ENCODE data around the gene ARSG.
"Not testable (repeated sequence)": the region's sequence is repeated elsewhere in the genome, so short reads cannot be mapped to it uniquely, and the experiment has no call there.

The ARSG gene

DNA sequence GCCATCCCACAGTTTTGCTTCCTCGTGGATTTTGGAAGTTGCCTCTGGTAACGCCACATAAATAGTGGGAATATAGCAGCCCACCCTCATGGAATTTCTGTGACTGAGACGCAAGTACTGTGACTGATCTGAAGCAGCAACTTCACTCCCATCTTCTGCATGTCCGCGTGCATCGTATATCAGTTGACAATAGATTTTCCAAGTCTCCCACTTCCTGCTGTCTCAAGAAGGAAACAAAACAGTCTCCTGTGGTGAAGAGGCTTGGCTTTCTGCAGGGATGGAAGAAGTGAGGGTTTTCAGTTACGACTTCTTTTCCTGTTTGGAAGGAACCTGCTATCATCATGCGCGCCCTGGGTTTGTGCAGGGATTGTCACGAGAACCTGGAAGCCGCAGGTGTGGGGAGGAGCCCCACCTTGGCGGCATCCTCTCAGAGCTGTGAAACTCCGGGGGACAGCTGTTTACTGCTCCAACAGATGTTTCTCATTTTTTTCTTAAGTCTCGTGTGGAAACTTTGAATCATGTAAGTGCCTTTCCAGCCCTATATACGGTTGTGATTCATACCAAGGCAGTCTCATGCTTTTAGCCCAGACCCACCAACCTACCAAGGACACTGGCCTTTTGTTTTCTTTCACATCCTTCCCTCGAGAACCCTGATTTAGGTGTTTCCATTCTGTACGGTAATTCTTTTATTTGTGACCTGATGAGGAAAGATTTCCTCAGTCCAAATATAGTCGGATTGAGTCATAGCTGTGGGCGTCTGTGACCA, 108.5 kb downstream of the ARSG start:
- no peak for DNase-seq

DNA sequence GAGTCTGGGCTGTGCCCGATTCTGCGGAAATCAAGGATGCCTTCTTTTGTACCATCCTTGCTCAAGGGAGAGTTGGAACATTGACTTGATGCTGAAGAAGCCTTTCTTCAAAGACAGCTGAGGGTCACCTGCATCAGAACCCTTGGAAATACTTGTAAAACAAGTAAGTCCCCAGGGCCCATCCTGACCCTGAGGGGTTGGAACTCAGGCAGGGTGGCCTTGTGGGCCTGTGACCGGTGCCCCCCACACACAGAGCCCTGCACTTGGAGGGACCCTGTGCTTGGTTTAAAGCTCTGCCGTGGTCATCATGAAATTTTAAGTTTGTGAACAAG, 109.1 kb downstream of the ARSG start:
- DNase-seq = no peak

DNA sequence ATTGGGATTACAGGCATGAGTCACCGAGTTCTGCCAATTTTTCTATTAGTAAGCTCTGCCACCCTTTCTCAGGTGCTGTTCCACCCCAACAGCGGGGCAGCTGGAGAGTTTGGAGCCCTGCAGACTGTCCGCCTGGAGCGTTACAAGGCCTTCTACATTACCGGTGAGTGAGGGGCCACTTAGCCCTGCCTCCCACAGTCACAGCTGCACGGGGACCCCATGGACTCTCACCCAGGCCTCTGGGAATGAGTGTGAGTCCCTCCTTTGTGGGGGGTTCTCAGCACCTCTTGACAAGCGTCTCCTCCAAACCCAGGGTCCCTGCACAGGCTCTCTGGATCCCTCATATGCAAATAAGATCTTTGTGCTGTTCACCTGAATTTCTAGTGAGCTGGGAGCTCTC, 110.0 kb downstream of the ARSG start:
- no peak for DNase-seq

DNA sequence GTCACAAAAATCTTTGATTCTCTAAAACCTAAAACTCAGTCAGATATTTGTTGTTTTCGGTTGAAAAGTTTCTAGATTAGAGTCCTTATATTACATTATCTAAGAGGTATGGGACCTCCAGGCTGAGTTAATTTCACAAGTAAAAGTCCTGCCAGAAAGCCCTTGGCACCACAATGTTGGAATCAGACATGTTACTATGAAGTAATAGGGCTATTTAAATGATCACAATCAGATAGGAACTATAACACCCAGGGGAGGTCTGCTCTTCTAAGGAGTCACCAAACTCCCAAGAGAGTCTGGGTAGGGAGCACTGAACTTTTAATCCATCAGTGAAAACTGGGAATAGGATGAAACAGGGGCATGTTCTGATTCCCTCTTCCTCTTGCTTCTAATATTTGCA, 111.8 kb downstream of the ARSG start:
- no peak for DNase-seq

DNA sequence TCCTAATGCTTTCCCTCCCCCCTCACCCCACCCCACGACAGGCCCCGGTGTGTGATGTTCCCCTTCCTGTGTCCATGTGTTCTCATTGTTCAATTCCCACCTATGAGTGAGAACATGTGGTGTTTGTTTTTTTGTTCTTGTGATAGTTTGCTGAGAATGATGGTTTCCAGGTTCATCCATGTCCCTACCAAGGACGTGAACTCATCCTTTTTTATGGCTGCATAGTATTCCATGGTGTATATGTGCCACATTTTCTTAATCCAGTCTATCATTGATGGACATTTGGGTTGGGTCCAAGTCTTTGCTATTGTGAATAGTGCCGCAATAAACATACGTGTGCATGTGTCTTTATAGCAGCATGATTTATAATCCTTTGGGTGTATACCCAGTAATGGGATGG, 112.5 kb downstream of the ARSG start:
- DNase-seq = not testable (repeated sequence)

DNA sequence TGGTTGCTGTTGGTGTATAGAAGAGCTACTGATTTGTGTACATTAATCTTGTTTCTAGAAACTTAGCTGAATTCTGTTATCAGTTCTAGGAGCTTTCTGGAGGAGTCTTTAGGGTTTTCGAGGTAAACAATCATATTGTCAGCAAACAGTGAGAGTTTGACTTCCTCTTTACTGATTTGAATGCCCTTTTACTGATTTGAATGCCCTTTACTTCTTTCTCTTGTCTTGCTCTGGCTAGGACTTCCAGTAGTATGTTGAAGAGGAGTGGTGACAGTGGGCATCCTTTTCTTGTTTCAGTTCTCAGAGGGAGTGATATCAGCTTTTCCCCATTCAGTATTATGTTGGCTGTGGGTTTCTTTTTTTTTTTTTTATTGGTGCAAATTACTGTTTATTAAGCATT, 116.4 kb downstream of the ARSG start:
- DNase-seq = not testable (repeated sequence)

DNA sequence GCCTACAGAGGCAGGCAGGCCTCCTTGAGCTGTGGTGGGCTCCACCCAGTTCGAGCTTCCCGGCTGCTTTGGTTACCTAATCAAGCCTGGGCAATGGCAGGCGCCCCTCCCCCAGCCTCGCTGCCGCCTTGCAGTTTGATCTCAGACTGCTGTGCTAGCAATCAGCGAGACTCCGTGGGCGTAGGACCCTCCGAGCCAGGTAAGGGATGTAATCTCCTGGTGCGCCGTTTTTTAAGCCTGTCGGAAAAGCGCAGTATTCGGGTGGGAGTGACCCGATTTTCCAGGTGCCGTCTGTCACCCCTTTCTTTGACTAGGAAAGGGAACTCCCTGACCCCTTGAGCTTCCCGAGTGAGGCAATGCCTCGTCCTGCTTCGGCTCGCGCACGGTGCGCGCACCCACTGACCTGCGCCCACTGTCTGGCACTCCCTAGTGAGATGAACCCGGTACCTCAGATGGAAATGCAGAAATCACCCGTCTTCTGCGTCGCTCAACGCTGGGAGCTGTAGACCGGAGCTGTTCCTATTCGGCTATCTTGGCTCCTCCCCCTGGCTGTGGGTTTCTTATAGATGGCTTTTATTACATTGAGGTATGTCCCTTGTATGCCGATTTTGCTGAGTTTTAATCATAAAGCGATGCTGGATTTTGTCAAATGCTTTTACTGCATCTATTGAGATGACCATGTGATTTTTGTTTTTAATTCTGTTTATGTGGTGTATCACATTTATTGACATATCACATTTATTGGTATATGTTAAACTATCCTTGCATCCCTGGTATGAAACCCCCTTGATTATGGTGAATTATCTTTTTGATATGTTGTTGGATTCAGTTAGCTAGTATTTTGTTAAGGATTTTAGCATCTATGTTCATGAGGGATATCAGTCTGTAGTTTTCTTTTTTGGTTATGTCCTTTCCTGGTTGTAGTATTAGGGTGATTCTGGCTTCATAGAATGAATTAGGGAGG, 122.6 kb downstream of the ARSG start:
- DNase-seq = not testable (repeated sequence)

DNA sequence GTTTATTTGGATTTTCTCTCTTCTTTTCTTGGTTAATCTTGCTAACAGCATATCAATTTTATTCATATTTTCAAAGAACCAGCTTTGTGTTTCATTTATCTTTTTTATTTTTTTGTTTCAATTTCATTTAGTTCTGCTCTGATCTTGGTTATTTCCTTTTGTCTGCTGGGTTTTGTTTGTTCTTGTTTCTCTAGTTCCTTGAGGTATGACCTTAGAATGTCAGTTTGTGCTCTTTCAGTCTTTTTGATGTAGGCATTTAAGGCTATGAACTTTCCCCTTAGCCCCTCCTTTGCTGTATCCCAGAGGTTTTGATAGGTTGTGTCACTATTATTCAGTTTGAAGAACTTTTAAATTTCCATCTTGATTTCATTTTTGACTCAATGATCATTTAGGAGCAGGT, 123.6 kb downstream of the ARSG start:
- not testable (repeated sequence) for DNase-seq

DNA sequence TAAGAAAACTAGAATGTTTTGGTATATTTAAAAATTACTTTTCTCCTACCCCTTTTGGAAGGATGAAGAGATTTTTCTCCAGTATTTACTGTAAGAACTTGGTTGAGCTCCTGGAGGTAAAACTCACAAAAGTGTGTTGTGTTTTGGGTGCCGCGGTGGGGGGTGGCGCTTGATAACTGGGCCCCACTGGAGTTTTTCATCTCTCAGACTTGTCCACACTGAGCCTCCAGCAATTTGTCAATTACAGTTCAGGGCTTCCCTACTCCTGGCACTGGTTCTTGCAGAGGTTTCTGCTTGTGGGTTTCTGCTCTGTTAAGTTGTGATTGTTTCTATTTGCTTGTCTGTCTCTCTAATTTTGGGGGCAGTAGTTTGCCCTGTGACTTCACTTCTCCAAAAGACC, 126.0 kb downstream of the ARSG start:
- no peak for DNase-seq

DNA sequence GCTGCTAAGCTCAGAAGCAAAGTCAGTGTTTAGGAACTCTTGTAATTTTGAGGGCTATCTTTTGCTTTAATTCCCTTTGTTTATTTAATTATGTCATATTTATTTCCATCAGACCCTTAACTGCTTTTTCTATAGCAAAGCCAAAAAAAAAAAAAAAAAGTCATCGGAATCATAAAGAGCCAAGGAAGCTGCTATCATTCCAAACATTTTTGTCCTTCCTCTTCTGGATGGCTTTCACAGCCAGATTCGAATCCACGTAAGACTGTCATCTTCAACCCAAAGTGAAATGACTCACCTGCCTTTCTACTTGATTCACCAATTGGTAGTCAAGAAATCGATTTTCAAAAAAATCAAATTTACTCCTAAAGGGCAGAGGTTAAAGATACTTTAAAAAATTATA, 127.6 kb downstream of the ARSG start:
- DNase-seq = no peak

DNA sequence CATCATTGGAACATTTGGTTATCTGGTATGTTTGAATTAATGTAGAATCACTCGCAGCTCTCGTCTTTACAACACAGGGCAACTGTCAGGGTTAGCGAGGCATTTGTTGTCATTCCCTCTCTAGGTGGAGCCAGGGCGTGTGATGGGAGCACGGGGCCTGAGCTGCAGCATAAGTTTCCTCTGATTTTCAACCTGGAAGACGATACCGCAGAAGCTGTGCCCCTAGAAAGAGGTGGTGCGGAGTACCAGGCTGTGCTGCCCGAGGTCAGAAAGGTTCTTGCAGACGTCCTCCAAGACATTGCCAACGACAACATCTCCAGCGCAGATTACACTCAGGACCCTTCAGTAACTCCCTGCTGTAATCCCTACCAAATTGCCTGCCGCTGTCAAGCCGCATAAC, 128.8 kb downstream of the ARSG start:
- DNase-seq = no peak

DNA sequence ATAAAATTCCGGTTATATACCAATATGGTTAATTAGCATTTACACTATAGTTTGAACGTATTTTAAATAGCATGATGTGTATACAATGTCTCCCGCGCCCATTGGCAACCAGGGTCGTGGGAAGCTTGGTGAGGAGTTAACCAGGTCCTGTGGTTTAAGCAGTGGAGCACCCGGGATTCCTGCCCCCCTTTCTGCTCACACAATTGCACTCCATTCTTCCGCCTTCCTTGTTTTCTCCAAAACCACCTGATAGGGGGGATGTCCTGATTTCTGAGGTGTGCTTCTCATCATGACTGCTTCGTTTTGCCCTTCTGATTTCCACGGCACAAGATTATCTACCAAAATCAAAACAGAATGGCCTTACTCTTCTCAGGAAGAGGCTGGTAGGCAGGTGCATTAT, 130.2 kb downstream of the ARSG start:
- DNase-seq = no peak

DNA sequence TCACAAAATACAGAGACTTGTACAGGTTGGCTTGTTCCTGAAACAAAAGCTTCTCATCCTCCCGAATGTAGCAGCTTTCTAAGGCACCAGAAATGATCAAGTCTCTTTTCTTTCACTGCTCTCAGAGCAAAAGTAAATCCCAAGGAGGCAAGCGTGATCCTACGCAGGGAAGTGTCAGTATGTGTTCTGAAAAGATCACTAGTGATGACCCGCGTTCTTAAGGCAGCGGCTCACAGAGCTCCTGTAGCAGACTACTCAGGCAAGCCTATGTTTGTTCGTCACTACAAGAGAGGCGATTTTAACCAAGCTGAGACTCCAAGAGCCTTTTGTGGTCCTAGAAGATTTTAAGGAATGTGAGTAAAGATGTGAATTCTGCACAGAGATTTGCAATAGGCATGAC, 131.5 kb downstream of the ARSG start:
- DNase-seq = no peak

DNA sequence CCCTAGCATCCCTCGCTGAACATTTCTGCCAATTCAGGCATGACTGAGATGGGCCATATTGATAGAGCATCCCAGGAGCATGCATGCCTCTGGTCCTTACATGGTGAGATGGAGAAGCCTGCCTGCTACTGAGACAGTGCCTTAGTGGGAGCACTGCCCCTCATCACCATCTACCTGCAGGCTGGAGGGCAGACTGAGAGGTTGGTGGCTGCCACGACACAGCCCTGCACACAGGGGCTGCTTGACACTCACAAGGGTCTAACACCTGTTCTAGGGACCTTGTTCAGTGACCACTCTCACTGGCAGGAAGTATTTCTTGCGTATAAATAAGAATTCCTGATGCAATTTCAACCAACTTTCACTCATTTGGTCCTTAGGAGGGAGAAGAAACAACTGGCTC, 132.0 kb downstream of the ARSG start:
- no peak for DNase-seq

DNA sequence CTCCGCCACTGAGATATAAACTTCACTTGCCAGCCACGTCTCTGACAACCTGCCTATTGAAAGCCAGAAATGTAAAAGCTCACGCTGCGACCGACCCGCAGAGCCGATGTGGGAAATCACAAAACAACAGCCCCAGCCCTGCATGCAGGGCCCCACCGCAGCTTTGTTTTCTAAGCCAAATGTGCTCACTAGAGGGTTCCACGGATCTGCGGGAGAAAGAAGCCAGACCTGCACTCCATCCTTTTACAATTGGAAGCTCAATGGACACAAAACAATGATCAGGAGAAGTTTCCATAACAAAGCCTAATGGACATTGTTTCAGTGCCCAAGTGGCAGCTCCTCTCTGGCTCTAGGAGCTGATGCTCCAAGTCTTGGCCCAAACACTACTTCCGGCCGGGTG, 132.9 kb downstream of the ARSG start:
- no peak for DNase-seq

DNA sequence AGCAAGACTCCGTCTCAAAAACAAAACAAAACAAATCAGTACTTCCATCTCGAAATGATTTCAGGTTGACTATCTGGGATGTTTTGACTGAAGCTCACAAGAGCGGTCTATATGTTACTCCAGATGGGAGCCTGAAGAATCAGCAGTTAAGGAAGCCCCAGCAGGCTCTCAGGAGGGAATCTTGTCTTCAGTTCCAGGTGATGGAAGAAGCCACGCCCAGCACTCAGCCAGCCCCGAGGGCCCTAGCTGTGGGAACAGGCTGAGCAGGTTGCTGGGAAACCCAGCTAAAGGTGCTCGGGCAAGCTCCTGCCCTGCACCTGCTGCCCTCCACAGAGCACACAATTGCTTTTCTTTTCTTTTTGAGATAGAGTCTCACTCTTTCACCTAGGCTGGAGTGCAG, 133.6 kb downstream of the ARSG start:
- DNase-seq = peak; percentile 71 to 87

DNA sequence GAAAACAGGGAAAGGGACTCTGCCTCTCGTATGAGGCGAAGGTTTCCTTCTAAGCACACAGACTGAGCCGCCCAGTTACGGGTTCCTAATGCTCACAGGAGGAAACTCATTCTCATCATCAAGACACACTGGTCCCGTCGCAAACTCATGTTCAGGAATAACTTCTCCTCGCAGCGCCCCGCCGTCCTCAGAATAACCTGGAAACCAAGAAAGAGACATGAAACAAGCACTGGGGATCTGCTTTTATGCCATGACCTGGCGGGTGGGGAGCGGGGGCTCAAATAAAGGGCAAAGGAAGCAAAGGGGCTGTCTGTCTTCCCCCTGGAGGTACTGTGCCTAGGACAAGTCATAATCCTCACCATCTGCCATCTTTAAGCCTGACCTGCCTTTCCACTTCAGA, 134.7 kb downstream of the ARSG start:
- DNase-seq = no peak

DNA sequence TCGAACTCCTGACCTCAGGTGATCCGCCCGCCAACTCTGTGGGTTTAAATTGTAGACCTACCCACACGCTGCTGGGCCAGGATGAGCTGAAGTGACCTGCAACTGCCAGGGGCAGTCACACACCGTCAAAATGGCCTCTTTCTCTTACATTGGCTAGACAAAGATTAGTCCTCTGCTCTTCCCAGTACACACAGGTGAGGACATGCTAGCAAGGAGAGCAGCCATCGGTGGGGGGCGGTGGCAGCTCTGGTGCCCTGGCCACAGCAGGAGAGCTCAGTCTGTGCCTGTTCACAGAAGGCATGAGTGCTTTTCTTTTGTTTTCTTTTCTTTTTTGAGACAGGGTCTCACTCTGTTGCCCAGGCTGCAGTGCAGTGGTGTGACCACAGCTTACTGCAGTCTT, 136.3 kb downstream of the ARSG start:
- no peak for DNase-seq

DNA sequence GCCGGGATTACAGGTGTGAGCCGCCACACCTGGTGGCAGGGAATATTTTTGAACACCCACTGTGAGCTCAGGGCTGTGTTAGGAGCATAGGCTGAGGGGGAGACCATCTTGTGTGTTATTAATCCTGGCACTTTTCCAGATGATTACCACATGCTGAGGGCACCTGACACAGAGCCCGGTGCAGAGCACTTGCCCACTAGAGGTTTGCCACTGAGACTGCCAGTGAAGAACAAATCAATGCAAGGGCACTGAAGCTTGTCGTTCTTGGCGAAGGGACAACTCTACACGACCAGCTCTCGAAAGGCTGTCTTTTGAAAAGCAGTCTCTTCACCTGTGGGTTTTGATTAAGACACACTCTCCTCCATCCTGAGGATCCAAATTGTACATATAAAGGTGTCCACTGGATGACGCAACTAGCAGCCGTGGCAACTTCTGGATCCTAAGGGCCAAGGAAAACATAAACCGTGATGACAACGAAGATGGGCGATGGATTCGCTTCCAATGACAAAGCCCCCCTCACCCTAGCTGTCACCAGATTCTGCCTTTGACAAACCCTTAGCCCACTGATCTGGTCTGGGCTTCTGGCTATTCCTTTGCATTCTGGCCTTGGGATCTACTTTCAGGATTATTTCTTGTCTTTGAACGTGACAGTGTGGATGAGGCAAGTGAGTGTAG, 137.3 kb downstream of the ARSG start:
- no peak for DNase-seq

DNA sequence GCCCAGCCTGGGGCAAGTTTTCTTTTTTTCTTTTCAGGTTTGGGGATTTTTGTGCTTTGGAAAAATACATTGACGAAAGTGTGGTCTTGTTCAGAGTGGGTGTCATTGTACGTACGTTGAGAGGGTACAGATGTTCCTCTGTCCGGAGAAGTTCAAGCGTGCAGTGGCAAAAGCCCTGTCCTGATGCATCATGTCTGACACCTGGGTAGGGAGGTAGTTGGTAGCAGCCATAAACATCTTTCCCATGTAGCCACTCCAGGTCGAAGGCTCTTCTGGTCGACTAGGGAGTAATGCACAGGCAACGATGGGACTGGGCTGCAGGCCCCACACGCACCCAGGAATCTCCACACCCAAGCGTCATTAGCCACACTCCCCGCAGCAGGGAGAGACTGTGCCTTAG, 138.6 kb downstream of the ARSG start:
- no peak for DNase-seq

DNA sequence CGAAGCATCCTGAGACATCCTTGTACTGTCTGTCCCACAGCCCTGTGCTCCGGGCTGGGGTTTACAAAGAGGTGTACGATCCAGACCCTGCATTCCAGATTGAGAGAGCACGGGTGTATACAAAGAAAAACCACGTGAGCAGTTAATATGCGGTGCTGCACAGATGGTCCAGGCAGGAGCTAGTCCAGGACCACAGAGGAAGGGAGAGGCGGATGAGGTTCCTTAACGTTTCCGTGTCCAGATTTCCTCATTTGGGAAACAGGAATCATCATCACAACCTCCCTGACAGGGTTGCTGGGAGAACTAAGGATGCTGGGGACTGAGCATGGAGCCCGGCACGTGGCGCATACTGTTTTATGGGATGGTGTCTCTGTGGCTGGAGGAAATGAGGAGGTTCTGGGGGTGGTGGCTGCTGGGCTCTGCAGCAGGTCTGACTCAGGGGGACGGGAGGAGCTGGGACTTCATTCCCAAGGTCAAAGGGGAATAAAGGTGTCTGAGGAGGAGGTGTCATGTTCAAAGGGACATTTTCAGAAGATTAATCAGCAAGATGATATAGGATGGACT, 139.8 kb downstream of the ARSG start:
- DNase-seq = no peak

DNA sequence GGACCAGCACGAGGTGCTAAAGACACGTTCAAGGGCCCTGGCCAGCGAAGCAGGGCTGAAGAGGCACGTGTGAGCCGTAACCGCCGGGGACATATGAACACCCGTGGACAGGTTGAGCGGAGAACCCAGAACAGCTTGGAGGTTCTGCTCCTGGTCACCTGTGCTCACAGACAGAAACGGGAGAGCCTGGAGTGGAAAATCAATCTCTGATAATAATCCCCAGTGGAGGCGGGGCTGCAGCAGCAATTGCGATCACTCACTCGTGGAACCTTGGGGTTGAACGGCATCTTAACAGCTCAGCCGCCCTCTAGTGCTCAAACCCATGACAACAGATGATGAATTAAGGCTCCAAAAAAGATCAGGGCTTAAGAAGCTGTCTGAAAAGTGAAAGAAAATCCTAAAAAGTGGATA, 140.4 kb downstream of the ARSG start:
- DNase-seq = no peak

DNA sequence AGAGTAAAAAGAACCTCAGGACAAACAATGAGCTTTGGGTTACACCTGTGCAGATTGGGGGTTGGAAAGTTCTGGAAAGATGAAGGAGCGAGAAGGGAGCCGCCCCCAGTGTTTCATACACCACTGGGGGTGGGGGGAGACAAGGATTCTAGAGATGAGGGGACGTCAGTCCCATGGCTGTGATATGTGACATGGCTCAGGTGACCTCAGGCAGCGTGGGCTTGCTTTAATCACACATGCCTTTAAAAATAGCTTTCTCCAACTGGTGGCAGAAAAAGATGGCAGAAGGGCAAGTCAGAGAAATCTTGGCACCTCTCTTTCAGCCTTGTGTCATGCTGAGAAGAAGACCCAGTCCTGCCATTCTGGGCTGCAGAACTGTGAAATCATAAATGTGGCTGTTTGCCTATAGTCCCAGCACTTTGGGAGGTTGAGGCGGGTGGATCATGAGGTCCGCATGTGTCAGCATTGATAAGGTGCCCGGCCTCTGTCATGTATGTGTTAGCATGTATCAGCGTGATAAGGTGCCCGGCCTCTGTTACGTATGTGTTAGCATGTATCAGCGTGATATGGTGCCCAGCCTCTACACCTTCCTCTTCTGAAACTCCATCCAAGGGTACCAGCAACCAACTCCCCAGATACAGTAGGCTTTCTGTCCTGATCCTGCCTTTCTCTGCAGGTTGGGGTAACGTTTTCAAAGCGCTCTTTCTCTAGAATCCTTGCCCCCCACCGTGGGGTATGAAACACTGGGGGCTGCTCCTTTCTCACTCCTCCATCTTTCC, 141.0 kb downstream of the ARSG start:
- DNase-seq = no peak

All from NCI-H187 (cell line).